Smooth muscle cell of the brain vasculature (primary cell): ENCODE results near the gene SURF1.
"Not testable (repeated sequence)": the region's sequence is repeated elsewhere in the genome, so short reads cannot be mapped to it uniquely, and the experiment has no call there.

Experiments
- DNase-seq: peaks from one replicate; pipeline ENCODE4 v3.0.0-alpha.2; 2012; ENCODE audit warnings: low read depth, low spot score

Gene SURF1, protein sequence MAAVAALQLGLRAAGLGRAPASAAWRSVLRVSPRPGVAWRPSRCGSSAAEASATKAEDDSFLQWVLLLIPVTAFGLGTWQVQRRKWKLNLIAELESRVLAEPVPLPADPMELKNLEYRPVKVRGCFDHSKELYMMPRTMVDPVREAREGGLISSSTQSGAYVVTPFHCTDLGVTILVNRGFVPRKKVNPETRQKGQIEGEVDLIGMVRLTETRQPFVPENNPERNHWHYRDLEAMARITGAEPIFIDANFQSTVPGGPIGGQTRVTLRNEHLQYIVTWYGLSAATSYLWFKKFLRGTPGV

DNA sequence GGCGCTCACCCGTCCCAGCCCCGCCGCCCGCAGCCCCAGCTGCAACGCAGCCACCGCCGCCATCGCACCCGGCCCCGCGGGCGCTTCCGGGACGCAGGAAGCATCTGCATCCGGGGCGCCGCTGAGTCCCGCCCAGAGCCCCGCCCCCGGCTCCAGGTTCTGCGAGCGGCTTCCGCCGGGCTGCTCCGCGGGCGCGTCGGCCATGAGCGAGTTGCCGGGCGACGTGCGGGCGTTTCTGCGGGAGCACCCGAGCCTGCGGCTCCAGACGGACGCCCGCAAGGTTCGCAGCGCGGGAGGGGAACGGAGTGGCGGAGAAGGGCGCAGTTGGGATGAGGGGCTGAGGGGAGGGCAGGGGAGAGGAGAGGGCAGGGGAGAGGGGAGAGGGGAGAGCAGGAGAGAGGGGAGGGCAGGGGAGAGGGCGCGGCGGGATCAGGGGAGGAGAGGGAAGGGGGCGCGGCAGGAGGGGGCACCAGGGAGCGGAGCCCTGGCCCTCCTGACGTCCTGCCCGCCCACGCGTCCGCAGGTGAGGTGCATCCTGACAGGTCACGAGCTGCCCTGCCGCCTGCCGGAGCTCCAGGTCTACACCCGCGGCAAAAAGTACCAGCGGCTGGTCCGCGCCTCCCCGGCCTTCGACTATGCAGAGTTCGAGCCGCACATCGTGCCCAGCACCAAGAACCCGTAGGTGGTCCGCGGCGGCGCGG, at the start of gene SURF1, which contains the start of gene SURF2:
SURF1 (minus strand) TSS at position 97 of the 701 bp plus-strand sequence; CDS start at position 63, 34 bp downstream.
SURF2 (plus strand) TSS at position 160 of the 701 bp plus-strand sequence; CDS start at position 203, 43 bp downstream.
- DNase-seq: peak; percentile 35

DNA sequence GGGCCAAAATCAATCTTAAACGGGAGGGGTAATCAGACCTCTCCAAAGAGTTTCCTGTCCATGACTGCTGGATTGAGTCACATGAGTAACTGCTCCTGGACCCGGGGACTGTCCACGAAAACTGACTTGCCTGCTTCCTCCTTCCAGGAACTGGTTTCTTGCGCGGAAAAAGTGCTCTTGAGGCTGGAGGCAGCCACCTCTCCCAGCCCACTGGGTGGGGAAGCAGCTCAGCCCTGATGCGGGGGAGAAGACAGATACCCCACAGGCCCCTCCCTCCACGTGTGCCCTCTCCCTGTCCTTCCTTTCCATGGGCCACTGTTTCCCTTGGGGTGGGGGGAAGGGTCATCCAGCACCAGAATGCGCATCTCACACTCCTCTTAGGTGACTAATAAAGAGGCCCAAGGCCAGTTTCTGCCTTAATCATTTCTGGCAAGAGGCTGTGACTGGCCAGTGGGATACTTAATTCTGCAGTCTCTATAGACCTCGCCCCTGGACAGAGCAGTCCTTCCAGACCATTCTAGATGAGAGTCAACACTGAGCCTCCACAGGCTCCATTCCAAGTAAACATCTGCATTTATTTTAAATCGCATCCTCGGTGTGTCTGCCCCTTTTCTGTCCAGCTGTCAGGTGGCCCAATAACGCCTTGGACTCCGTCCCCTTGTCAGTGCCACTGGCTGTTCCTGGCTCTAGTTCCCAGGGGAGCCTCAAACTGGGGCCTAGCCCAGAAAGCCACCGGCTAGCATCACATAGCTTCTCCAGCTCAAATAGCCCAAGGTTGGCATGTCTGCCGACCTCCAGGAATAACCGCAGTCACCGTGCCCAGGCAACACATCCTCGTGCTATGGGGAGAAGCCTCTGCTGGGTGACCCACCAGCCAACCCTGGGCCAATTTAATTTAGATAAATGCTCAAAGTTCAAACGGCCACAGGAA, 49.5 kb upstream of the SURF1 start:
- DNase-seq: no peak

DNA sequence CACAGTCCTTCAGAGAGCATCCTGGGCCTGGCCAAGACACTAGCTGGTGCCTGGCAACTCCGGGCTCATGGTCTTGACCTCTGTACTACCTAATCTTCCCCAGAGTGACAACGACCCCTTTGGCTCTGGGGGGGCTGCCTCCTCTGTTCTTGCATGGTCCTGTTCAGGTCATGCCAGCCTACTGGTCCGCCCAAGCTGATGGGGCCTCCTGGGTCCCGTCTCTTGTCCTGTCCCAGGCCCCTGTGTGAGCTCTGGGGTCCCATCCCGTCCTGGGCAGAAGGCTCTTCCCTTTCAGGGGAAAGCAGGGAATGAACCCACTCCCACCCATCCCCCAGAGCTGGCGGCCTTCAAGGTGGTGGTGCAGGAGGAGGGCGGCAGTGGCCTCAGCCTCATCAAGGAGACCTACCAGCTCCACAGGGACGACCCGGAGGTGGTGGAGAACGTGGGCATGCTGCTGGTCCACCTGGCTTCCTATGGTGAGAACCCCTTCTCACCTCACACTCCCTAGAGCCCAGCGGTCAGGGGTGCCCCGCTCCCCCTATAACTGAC, 48.2 kb upstream of the SURF1 start:
- no peak for DNase-seq

DNA sequence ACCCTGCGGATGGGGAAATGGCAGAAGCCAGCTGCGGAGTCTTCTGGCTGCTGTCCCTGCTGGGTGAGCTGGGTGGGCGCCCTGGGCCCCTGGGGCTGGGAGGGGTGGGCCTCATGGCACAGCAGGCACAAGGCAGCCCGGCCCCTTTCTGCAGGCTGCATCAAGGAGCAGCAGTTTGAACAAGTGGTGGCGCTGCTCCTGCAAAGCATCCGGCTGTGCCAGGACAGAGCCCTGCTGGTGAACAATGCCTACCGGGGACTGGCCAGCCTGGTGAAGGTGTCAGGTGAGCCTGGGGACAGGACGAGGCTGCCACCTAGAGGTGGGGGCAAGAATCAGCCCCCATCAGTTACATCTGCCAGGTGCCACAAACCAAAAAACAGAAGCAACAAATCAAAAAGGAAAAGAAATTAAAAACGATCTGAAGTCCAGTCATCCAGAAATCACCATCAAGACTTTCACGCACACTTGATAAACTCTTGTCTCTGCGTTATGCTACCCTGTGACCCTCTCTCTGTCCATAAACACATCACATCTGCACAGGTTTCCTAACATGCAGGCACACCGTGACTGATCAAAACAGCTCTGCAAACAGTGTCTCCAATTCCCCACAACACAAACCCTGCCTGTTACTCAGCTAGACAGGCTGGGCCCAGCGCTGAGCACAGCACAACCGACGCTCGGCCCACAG, 47.6 kb upstream of the SURF1 start:
- DNase-seq: no peak

DNA sequence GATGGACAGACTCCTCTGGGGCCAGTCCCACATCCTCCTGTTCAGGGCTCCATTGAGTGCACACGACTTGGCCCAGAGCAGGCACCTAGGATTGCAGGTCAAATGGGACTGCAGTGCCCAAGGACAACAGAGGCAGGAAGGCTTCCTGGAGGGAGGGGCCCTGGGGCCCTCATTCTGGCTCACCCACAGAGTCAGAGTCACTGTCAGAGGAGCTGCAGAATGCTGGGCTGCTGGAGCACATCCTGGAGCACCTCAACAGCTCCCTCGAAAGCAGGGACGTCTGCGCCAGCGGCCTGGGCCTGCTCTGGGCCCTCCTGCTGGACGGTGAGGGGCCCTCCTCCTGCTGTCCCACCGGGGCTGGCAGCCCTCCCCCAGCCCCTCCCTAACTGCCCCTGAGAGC, 46.4 kb upstream of the SURF1 start:
- DNase-seq: no peak

DNA sequence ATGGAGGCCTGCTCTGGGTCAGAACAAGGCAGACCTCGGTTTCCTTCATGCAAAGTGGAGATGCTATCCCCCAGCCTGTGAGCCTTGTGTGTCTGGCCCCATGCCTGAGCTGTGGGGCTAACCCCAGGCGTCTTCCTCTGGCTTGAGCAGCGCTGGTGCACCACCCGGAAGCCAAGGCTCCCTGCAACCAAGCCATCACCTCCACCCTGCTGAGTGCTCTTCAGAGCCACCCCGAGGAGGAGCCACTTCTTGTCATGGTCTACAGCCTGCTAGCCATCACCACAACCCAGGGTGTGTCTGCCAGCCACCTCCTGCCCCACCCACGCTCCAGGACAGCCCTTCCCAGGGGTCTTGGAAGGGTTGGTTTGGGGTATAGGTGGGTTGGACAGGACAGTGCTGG, 45.3 kb upstream of the SURF1 start:
- DNase-seq: no peak

DNA sequence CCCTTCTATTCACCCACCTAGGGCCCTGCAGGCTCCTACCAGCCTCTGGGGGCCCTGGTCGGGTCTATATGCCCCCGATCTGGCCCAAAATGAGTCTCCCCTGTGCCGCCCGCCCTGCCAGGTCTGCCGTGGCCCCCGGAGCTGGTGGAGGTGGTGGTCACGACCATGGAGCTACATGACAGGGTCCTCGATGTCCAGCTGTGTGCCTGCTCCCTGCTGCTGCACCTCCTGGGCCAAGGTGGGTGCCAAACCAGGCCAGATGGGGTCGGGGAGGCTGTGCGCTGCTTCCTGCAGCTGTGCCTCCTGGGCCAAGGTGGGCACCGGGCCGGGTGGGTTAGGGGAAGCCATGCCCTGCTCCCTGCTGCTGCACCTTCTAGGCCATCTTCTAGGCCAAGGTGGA, 44.0 kb upstream of the SURF1 start:
- no peak for DNase-seq

DNA sequence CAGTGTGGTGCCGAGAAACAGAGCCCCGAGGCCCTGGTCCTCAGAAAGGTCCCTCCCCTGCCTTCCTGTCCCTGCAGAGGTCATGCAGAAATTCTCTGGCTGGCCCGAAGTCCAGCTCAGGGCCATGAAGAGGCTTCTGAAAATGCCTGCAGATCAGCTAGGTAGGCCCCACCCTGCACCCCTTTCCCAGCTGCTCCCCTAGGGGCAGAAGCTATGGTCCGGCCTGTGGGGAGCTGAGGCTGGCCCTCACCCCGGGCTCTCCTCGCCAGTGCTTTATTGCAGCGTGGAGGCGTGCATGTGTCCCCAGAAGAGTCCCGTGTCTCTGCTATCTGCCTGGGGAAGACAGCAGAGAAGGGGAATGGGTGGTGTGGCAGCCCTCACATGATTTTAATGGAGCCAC, 41.6 kb upstream of the SURF1 start:
- DNase-seq: no peak

DNA sequence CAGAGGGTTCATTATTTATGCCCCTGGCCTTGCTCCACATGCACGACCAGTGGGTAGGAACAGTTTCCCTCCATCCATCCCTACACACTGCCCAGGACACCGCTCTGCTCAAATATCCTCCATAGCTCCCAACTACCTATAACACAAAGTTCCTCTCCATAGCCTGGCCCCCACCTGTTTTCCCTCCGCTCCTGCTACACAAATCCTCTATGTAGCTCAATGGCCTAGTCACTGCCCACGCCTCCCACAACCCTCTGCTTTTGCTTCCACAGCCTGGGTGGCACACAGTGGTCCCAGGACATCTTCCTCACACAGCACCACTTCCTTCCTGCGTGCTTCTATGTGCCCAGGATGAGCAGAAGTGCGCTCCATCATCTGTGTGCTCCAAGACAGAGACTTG, 41.1 kb upstream of the SURF1 start:
- no peak for DNase-seq

DNA sequence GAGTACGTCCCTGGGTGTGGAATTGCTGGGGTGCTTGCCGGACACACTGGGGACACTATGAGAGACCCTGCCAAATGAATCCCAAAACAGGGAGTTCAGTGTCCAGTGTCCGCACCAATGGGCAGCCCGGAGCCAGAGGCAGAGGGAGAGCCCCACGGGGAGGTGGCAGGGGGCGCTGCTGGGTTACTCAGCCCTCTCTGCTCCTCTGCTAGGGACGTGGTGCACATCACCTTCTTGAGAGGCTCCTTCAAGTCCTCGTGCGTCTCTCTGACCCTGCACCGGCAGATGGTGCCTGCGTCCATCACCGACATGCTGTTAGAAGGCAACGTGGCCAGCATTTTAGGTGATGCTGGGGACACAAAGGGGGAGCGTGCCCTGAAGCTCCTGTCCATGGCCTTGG, 40.7 kb upstream of the SURF1 start:
- DNase-seq: no peak

DNA sequence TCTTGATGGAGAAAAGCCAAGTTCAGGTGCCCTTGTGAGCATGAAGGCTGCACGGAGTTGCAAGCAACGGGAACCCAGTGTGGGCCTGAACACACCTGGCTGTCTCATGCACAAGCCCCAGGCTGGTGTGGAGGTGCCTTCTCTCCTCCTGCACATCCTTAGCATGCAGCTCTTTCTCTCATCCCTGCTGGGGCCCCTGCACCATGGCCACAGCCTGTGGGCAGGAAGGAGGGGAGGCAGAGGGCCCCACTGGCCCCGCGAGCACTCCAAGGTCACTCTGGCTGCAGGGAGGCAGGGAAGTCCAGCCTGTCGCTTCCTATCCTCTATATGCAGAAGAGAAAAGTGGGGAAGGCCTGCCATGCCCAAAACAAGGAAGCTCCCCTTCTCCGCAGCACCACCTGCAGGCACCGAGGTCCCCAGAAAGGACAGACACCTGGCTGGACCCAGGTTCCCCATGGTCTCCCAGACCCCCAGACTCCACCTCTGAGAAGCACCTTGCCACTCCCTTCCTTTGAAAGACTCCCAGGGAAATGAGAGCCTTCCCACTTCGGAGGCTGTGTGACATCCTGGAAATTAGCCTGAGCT, 38.5 kb upstream of the SURF1 start:
- no peak for DNase-seq

DNA sequence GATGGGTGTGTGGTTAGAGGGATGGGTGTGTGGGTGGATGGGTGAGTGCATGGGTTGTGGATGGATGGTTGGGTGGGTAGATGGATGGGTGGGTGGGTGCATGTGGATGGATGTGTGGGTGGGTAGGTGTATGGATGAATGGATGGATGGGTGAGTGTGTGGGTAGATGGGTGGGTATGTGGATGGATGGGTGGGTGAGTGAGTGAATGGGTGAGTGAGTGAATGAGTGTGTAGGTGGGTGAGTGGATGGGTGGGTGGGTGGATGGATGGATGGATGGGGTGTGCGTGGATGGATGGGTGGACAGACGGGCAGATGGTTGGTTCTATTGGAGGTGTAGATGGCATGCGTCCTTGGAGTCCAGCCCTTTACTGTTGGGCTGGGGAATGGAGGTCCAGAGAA, 37.1 kb upstream of the SURF1 start:
- no peak for DNase-seq

DNA sequence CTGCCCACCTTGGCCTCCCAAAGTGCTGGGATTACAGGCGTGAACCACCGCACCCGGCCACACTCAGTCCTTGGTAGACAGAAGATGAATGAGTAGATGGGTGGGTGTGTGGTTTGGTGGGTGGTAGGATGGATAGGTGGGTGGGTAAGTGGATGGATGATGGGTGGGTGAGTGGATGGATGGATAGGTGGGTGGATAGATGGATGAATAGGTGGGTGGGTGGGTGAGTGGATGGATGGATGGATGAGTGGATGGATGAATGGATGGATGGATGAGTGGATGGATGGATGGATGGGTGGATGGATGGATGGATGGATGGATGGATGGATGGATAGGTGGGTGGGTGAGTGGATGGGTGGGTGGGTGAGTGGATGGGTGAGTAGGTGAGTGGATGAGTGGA, 36.0 kb upstream of the SURF1 start:
- not testable (repeated sequence) for DNase-seq

DNA sequence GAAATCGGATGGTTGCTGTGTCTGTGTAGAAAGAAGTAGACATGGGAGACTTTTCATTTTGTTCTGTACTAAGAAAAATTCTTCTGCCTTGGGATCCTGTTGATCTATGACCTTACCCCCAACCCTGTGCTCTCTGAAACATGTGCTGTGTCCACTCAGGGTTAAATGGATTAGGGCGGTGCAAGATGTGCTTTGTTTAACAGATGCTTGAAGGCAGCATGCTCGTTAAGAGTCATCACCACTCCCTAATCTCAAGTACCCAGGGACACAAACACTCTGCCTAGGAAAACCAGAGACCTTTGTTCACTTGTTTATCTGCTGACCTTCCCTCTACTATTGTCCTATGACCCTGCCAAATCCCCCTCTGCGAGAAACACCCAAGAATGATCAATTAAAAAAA, 35.2 kb upstream of the SURF1 start:
- not testable (repeated sequence) for DNase-seq

DNA sequence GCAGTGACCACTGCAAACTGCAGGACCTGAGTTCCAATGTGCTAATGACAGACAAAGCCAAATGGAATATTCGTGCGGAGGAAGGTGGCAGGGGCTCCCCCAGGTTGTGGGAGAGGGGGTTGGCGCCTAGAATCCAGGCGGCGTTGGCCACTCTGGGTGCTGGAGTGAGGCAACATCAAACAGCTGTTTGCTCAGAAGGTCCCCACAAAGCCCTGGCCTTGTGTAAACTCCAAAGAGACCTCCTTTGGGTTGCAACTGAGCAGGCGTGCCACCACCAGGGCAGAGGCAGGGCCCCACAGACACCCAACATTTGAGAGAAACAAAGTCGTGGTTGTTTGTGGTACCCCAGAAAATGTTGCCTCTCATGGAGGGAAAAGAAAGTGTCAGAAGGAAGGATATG, 34.4 kb upstream of the SURF1 start:
- no peak for DNase-seq

DNA sequence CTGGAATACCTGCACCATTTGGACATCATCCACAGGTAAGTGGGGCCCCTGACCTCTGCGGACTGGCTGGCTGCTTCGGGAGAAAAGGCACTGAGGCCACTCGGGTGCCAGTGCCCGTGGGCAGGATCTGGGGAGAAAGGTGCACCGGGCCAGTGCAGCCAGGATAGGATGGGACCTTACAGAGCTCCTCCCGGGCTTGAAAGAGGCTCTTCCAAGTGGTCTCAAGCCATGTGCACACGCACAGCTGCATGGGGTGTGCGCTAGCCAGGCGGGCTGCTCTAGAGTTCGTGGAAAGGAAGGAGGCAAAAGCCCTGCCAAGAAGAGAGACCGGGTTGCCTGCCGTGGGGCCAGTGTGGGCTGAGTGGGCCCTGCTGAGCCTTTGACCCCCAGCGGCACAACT, 33.3 kb upstream of the SURF1 start:
- no peak for DNase-seq

DNA sequence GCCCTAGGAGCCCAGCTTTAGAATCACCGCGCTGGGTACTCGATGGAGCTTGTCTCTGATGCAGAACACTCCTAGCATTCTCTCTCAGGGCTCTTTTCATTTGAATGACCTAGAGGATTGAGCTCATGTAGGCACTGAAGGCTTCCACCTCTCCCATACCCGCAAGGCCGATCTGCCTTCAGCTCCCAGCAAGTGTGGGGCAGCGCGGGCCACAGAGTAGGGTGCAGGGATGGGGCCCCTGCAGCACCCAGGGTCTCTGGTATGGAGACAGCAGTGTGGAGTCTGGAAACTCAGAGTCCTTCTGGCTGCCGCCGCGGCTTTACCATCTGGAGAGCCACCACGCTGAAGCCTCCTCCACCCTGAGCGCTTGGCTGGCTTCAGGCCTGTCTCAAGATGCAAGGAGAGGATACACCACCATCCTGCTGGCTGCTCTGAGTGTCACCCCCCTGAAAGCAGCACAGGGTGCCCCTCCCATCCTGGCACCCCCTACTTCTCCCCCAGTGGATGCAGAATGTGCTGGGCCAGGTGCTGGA, 32.8 kb upstream of the SURF1 start:
- no peak for DNase-seq

DNA sequence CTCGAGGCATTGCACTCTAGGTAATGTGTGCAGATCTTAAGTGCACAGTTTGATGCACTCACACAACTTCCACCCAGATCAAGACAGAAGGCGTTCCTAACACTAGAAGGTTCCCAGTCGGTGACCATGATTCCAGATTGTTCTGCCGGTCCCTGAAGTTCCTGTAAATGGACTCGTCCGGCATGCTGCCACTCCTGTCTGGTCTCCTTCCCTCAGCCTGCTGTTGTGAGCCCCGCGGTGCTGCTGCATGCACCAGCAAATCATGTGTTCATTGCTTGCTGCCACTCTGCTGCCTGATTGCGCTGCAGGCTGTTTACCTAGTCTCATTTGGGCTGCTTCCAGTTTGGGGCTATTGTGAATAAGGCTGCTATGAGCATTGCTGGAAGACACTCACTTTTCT, 31.4 kb upstream of the SURF1 start:
- DNase-seq: no peak

DNA sequence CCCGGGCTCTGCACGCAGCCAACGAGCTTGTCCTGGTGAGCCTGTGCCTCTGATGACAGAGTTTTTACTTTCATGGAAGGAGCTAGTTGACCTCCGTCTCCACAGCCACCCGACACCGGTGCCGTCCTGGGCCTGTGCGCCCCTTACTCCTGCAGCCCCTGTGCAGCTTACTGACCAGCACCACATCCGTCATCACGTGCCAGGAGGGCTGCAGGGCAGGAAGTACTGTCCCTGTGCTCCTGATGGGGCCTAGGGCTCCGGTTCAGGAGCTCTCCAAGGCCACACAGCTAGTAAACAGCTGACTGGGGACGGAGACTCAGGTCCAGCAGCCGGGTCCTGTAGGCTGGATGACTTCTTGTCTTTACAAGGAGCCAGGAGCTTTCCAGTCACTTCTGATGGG, 30.1 kb upstream of the SURF1 start:
- no peak for DNase-seq

DNA sequence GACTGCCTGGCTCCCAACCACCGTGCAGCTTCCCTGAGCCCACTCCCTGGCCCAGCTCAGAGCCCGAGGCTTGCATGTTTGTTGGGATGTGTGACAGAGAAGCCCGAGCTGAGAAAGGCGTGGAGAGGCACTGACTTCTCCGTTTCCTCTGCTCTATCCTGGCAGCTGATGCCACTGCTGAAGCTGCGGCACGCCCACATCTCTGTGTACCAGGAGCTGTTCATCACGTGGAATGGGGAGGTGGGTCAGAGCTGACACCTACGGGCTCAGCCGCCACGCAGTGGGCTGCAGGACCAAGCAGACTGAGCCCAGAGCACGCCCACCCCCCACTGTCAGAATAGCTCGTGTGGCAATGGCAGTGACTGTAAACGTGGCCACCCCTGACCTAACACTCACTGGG, 29.2 kb upstream of the SURF1 start:
- no peak for DNase-seq
